ENCODE results near the gene SPPL3. TPM values are rescaled to one million over a fixed set of nuclear protein-coding genes. Genes with fewer than 3 reads are reported as not detected.

The SPPL3 gene
- total RNA-seq, 2 donors from 2014 or later: 44.6 to 60.7 TPM

GRCh38 chr12:120856980-120857379 lies 47.2 kb downstream of the SPPL3 start:
- Mint-ChIP-seq H3K27me3 (no peaks in the 10 kb centered on the region), H3K4me3 (peak overlapping the region; percentile 36), H3K27ac (peak overlapping the region; percentile 6), H3K4me1 (peaks cover 32% of the 10 kb centered on the region), H3K36me3 (ENCODE audit: low read depth) (peaks cover 6% of the 10 kb centered on the region)
- peak; percentile 57 for ATAC-seq
- no peaks in the 10 kb centered on the region for H3K9me3 ChIP-seq (ENCODE audit: control insufficient read depth, low read length, poor library complexity, severe bottlenecking)
- DNase-seq: no peak

- no peaks in the 10 kb centered on the region for H3K9me3 ChIP-seq (ENCODE audit: control insufficient read depth, low read length, poor library complexity, severe bottlenecking)
- Mint-ChIP-seq H3K27me3 (no peaks in the 10 kb centered on the region), H3K27ac (peak overlapping the region; percentile 6), H3K36me3 (ENCODE audit: low read depth) (peaks cover 6% of the 10 kb centered on the region), H3K4me3 (no peak overlapping the region), H3K4me1 (peaks cover 30% of the 10 kb centered on the region)
- no peak for DNase-seq
- ATAC-seq: peak; percentile 63
Observed at GRCh38 chr12:120855823-120856588, 48.2 kb downstream of the SPPL3 start.

- H3K4me3 Mint-ChIP-seq: peak overlapping the region; percentile 36
- no peak overlapping the region for H3K27ac Mint-ChIP-seq
- no peaks in the 10 kb centered on the region for H3K9me3 ChIP-seq (ENCODE audit: control insufficient read depth, low read length, poor library complexity, severe bottlenecking)
- peaks cover 6% of the 10 kb centered on the region for H3K36me3 Mint-ChIP-seq (ENCODE audit: low read depth)
- H3K4me1 Mint-ChIP-seq: peaks cover 34% of the 10 kb centered on the region
- ATAC-seq (no peak), DNase-seq (no peak)
- no peaks in the 10 kb centered on the region for H3K27me3 Mint-ChIP-seq
Observed at GRCh38 chr12:120854804-120855203, 49.4 kb downstream of the SPPL3 start.

- DNase-seq (no peak), ATAC-seq (no peak)
- Mint-ChIP-seq H3K36me3 (ENCODE audit: low read depth) (peaks cover 4% of the 10 kb centered on the region), H3K4me1 (peaks cover 38% of the 10 kb centered on the region), H3K27ac (peak overlapping the region; percentile 83), H3K27me3 (no peaks in the 10 kb centered on the region), H3K4me3 (no peak overlapping the region)
- no peaks in the 10 kb centered on the region for H3K9me3 ChIP-seq (ENCODE audit: control insufficient read depth, low read length, poor library complexity, severe bottlenecking)
Observed at GRCh38 chr12:120853188-120853587, 51.0 kb downstream of the SPPL3 start.

- no peak overlapping the region for H3K4me3 Mint-ChIP-seq
- H3K27me3 Mint-ChIP-seq: no peaks in the 10 kb centered on the region
- peaks cover 38% of the 10 kb centered on the region for H3K4me1 Mint-ChIP-seq
- H3K9me3 ChIP-seq (ENCODE audit: control insufficient read depth, low read length, poor library complexity, severe bottlenecking): no peaks in the 10 kb centered on the region
- ATAC-seq (no peak), DNase-seq (no peak)
- H3K27ac Mint-ChIP-seq: peak overlapping the region; percentile 73
- H3K36me3 Mint-ChIP-seq (ENCODE audit: low read depth): peaks cover 2% of the 10 kb centered on the region
Observed at GRCh38 chr12:120851944-120852343, 52.2 kb downstream of the SPPL3 start.

- H3K9me3 ChIP-seq (ENCODE audit: control insufficient read depth, low read length, poor library complexity, severe bottlenecking): no peaks in the 10 kb centered on the region
- ATAC-seq: peak; percentile 40
- H3K4me1 Mint-ChIP-seq: peaks cover 34% of the 10 kb centered on the region
Observed at GRCh38 chr12:120851444-120851843, 52.7 kb downstream of the SPPL3 start.

GRCh38 chr12:120849765-120850164 lies 54.4 kb downstream of the SPPL3 start:
- Mint-ChIP-seq H3K27me3 (no peaks in the 10 kb centered on the region), H3K36me3 (ENCODE audit: low read depth) (peaks cover 2% of the 10 kb centered on the region), H3K4me3 (no peak overlapping the region), H3K27ac (no peak overlapping the region), H3K4me1 (peaks cover 38% of the 10 kb centered on the region)
- no peak for ATAC-seq
- no peaks in the 10 kb centered on the region for H3K9me3 ChIP-seq (ENCODE audit: control insufficient read depth, low read length, poor library complexity, severe bottlenecking)
- no peak for DNase-seq

More at GRCh38 chr12:120851444-120851843, 52.7 kb downstream of the SPPL3 start:
- no peak for DNase-seq
- Mint-ChIP-seq H3K27ac (peak overlapping the region; percentile 73), H3K36me3 (ENCODE audit: low read depth) (peaks cover 2% of the 10 kb centered on the region), H3K27me3 (no peaks in the 10 kb centered on the region), H3K4me3 (no peak overlapping the region)

- no peaks in the 10 kb centered on the region for H3K9me3 ChIP-seq (ENCODE audit: control insufficient read depth, low read length, poor library complexity, severe bottlenecking)
- Mint-ChIP-seq H3K4me1 (peaks cover 42% of the 10 kb centered on the region), H3K27me3 (no peaks in the 10 kb centered on the region), H3K27ac (peak overlapping the region; percentile 41), H3K4me3 (no peak overlapping the region), H3K36me3 (ENCODE audit: low read depth) (no peaks in the 10 kb centered on the region)
- ATAC-seq (no peak), DNase-seq (no peak)
Observed at GRCh38 chr12:120847814-120848213, 56.3 kb downstream of the SPPL3 start.

- H3K36me3 Mint-ChIP-seq (ENCODE audit: low read depth): no peaks in the 10 kb centered on the region
- ATAC-seq: no peak
- no peaks in the 10 kb centered on the region for H3K27me3 Mint-ChIP-seq
- no peaks in the 10 kb centered on the region for H3K9me3 ChIP-seq (ENCODE audit: control insufficient read depth, low read length, poor library complexity, severe bottlenecking)
- DNase-seq: no peak
- H3K27ac Mint-ChIP-seq: peak overlapping the region; percentile 41
- no peak overlapping the region for H3K4me3 Mint-ChIP-seq
- peaks cover 42% of the 10 kb centered on the region for H3K4me1 Mint-ChIP-seq
Observed at GRCh38 chr12:120847392-120847791, 56.8 kb downstream of the SPPL3 start.

GRCh38 chr12:120846721-120847120 lies 57.4 kb downstream of the SPPL3 start:
- H3K4me3 Mint-ChIP-seq: no peak overlapping the region
- H3K9me3 ChIP-seq (ENCODE audit: control insufficient read depth, low read length, poor library complexity, severe bottlenecking): no peaks in the 10 kb centered on the region
- ATAC-seq (no peak), DNase-seq (no peak)
- no peaks in the 10 kb centered on the region for H3K27me3 Mint-ChIP-seq
- peaks cover 47% of the 10 kb centered on the region for H3K4me1 Mint-ChIP-seq
- no peak overlapping the region for H3K27ac Mint-ChIP-seq
- no peaks in the 10 kb centered on the region for H3K36me3 Mint-ChIP-seq (ENCODE audit: low read depth)

GRCh38 chr12:120845696-120846095 lies 58.5 kb downstream of the SPPL3 start:
- no peaks in the 10 kb centered on the region for H3K9me3 ChIP-seq (ENCODE audit: control insufficient read depth, low read length, poor library complexity, severe bottlenecking)
- Mint-ChIP-seq H3K4me1 (peaks cover 41% of the 10 kb centered on the region), H3K27me3 (no peaks in the 10 kb centered on the region), H3K36me3 (ENCODE audit: low read depth) (no peaks in the 10 kb centered on the region), H3K4me3 (no peak overlapping the region), H3K27ac (peak overlapping the region; percentile 4)
- ATAC-seq: no peak
- DNase-seq: no peak

- ATAC-seq: no peak
- no peak overlapping the region for H3K27ac Mint-ChIP-seq
- H3K4me1 Mint-ChIP-seq: peaks cover 43% of the 10 kb centered on the region
- H3K9me3 ChIP-seq (ENCODE audit: control insufficient read depth, low read length, poor library complexity, severe bottlenecking): no peaks in the 10 kb centered on the region
- no peaks in the 10 kb centered on the region for H3K27me3 Mint-ChIP-seq
- no peak for DNase-seq
- no peak overlapping the region for H3K4me3 Mint-ChIP-seq
- H3K36me3 Mint-ChIP-seq (ENCODE audit: low read depth): no peaks in the 10 kb centered on the region
Observed at GRCh38 chr12:120844768-120845449, 59.2 kb downstream of the SPPL3 start.

GRCh38 chr12:120844297-120844696 lies 59.9 kb downstream of the SPPL3 start:
- Mint-ChIP-seq H3K4me1 (peaks cover 40% of the 10 kb centered on the region), H3K27ac (peak overlapping the region; percentile 14), H3K36me3 (ENCODE audit: low read depth) (no peaks in the 10 kb centered on the region), H3K4me3 (no peak overlapping the region), H3K27me3 (no peaks in the 10 kb centered on the region)
- no peaks in the 10 kb centered on the region for H3K9me3 ChIP-seq (ENCODE audit: control insufficient read depth, low read length, poor library complexity, severe bottlenecking)
- DNase-seq: no peak
- ATAC-seq: no peak

All from T-helper 17 cell (primary cell).